ENCODE measurements around the gene CENPO.

CENPO gene

DNA sequence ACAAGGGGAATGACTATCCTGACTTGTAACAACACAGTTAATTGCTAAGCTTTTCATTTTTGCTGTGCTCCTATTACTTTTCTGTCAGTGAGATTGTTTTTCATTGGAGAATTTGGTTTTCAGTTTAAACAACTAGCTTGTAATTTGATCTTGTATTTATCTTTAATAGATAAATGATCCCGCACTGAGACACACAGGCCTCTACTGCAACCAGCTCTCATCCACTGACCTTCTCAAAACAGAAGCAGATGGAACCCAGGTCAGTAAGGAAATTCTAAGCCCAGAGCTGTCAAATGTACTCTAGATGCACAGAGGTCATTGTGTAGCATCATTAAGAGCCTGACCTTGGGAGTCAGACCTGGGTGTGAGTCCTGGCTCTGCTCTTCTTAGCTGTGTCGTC lies 30.7 kb upstream of the CENPO start:
- TF ChIP-seq, protein P1, sequence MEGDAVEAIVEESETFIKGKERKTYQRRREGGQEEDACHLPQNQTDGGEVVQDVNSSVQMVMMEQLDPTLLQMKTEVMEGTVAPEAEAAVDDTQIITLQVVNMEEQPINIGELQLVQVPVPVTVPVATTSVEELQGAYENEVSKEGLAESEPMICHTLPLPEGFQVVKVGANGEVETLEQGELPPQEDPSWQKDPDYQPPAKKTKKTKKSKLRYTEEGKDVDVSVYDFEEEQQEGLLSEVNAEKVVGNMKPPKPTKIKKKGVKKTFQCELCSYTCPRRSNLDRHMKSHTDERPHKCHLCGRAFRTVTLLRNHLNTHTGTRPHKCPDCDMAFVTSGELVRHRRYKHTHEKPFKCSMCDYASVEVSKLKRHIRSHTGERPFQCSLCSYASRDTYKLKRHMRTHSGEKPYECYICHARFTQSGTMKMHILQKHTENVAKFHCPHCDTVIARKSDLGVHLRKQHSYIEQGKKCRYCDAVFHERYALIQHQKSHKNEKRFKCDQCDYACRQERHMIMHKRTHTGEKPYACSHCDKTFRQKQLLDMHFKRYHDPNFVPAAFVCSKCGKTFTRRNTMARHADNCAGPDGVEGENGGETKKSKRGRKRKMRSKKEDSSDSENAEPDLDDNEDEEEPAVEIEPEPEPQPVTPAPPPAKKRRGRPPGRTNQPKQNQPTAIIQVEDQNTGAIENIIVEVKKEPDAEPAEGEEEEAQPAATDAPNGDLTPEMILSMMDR (IDR thresholded peaks at IDR 0.05): no peak

DNA sequence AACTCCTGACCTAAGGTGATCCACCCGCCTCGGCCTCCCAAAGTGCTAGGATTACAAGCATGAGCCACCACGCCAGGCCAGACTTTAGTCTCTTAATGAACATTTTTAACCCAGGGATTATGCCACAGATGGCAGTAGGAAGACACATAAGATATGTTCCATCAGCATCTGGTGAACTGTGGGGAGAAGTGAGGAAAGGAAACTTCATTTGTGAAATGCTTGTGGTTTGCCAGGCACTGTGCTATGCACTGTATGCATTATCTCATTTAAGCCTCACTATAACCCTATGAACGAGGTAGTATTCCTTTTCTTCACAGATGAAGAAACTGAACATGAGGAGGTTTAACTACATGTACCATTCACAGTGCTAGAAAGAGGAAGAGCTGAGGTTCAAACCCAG lies 29.4 kb upstream of the CENPO start:
- H3K9me3 ChIP-seq (ENCODE audit: control insufficient read depth, low read length): no peaks in the 10 kb centered on the region
- H3K79me2 ChIP-seq: no peaks in the 10 kb centered on the region
- TF ChIP-seq, protein P1 (IDR thresholded peaks at IDR 0.05): no peak
- no peak overlapping the region for H2AFZ ChIP-seq
- H3K27me3 ChIP-seq (ENCODE audit: control insufficient read depth, insufficient read depth, low read length): no peaks in the 10 kb centered on the region
- H3K4me3 ChIP-seq (ENCODE audit: low read depth, low read length): no peak overlapping the region
- H3K9ac ChIP-seq: no peak overlapping the region
- no peak overlapping the region for H3K4me2 ChIP-seq (ENCODE audit: low read length)
- no peaks in the 10 kb centered on the region for H3K36me3 ChIP-seq (ENCODE audit: control insufficient read depth, insufficient read depth, low read length)
- no peak overlapping the region for H3K27ac ChIP-seq
- H3K4me1 ChIP-seq: peaks cover 2% of the 10 kb centered on the region

More for the DNA sequence above, 30.7 kb upstream of the CENPO start:
- Histone ChIP-seq H3K79me2 (no peaks in the 10 kb centered on the region), H3K9ac (no peak overlapping the region), H3K4me1 (peaks cover 2% of the 10 kb centered on the region), H3K9me3 (ENCODE audit: control insufficient read depth, low read length) (no peaks in the 10 kb centered on the region), H3K4me2 (ENCODE audit: low read length) (no peak overlapping the region), H2AFZ (no peak overlapping the region), H3K27me3 (ENCODE audit: control insufficient read depth, insufficient read depth, low read length) (no peaks in the 10 kb centered on the region), H3K36me3 (ENCODE audit: control insufficient read depth, insufficient read depth, low read length) (no peaks in the 10 kb centered on the region), H3K27ac (no peak overlapping the region), H3K4me3 (ENCODE audit: low read depth, low read length) (no peak overlapping the region)

DNA sequence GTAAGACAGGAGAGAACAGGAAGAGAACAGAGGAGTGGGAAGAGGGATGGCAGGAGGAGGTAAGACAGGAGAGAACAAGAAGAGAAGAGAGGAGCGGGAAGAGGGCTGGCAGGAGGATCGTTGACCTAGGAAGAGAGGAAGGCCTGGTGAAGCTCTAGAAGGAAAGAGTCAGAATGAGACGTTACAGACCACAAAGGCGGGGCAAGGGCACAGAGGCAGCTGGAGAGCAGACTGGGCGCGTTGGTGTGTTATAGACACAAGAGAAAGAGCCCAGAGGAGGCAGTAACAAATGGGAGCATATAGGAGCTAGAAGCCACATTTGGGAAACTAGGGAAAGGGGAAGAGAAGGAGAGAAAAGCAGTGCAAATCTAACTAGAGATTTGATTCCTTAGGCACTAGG lies 26.6 kb upstream of the CENPO start:
- Histone ChIP-seq H3K9me3 (ENCODE audit: control insufficient read depth, low read length) (no peaks in the 10 kb centered on the region), H3K27me3 (ENCODE audit: control insufficient read depth, insufficient read depth, low read length) (no peaks in the 10 kb centered on the region), H3K4me1 (peaks cover 2% of the 10 kb centered on the region), H3K4me2 (ENCODE audit: low read length) (no peak overlapping the region), H3K79me2 (no peaks in the 10 kb centered on the region), H2AFZ (no peak overlapping the region), H3K36me3 (ENCODE audit: control insufficient read depth, insufficient read depth, low read length) (no peaks in the 10 kb centered on the region), H3K9ac (no peak overlapping the region), H3K4me3 (ENCODE audit: low read depth, low read length) (no peak overlapping the region), H3K27ac (no peak overlapping the region)
- TF ChIP-seq, protein P1 (IDR thresholded peaks at IDR 0.05): no peak

DNA sequence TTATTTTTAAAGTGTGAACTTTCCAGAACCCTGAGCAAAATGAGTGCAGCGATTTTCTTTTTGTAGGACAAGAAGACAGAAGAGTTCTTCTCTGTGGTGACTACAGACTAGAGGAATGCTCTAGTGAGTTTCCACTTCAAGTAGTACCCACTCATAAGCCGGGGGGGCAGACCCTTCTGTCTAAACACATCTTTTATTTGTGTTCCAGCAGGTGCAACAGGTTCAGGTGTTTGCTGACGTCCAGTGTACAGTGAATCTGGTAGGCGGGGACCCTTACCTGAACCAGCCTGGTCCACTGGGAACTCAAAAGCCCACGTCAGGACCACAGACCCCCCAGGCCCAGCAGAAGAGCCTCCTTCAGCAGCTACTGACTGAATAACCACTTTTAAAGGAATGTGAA lies 25.2 kb upstream of the CENPO start:
- no peak overlapping the region for H2AFZ ChIP-seq
- H3K4me3 ChIP-seq (ENCODE audit: low read depth, low read length): no peak overlapping the region
- no peaks in the 10 kb centered on the region for H3K36me3 ChIP-seq (ENCODE audit: control insufficient read depth, insufficient read depth, low read length)
- TF ChIP-seq, protein P1 (IDR thresholded peaks at IDR 0.05): no peak
- no peak overlapping the region for H3K27ac ChIP-seq
- no peak overlapping the region for H3K4me2 ChIP-seq (ENCODE audit: low read length)
- H3K27me3 ChIP-seq (ENCODE audit: control insufficient read depth, insufficient read depth, low read length): no peaks in the 10 kb centered on the region
- no peaks in the 10 kb centered on the region for H3K4me1 ChIP-seq
- no peaks in the 10 kb centered on the region for H3K79me2 ChIP-seq
- no peak overlapping the region for H3K9ac ChIP-seq
- H3K9me3 ChIP-seq (ENCODE audit: control insufficient read depth, low read length): no peaks in the 10 kb centered on the region

DNA sequence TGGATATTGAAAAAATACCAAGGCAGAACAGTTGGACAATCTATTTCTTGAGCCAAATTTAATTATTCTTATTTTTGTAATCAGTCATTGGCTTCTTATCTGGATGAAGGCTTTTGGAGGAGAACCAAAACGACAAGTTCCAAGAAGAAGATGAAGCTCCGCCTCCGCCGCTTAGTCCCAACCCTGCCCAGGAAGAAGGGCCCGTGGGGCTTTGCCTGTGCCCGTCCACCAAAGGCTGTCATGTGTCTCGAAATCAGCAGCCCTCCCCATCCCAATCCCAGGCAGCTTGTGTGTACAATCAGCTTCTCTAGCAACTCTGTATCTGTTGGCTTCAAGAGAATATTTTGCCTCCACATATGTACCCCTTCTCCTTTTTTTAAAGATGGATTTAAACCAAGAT lies 24.6 kb upstream of the CENPO start:
- no peaks in the 10 kb centered on the region for H3K9me3 ChIP-seq (ENCODE audit: control insufficient read depth, low read length)
- H3K9ac ChIP-seq: no peak overlapping the region
- H3K4me3 ChIP-seq (ENCODE audit: low read depth, low read length): no peak overlapping the region
- H3K79me2 ChIP-seq: no peaks in the 10 kb centered on the region
- H3K36me3 ChIP-seq (ENCODE audit: control insufficient read depth, insufficient read depth, low read length): no peaks in the 10 kb centered on the region
- H3K4me1 ChIP-seq: no peaks in the 10 kb centered on the region
- H3K27ac ChIP-seq: no peak overlapping the region
- H2AFZ ChIP-seq: no peak overlapping the region
- no peak overlapping the region for H3K4me2 ChIP-seq (ENCODE audit: low read length)
- H3K27me3 ChIP-seq (ENCODE audit: control insufficient read depth, insufficient read depth, low read length): no peaks in the 10 kb centered on the region
- TF ChIP-seq, protein P1 (IDR thresholded peaks at IDR 0.05): no peak
